Lower lobe of right lung (tissue), 2 donors: ENCODE results near the gene TMEM109. TPM values are rescaled to one million over a fixed set of nuclear protein-coding genes. Genes with fewer than 3 reads are reported as not detected.

Source experiments
- ATAC-seq, 2 donors: fragments of 200-7000 bp; cut with Tn5 transposase; one replicate each; pipeline ENCODE4 v1.9.1; 2020 to 2022; ENCODE audit warnings: mild to moderate bottlenecking in 2 of 2, moderate library complexity in 2 of 2
- DNase-seq: peaks from one replicate; pipeline ENCODE4 v3.0.0-alpha.2; 2020
- H3K27ac ChIP-seq: fragments of 200-600 bp; one replicate; pipeline ENCODE4 v1.8.0; 2022
- H3K27me3 ChIP-seq: fragments of 200-600 bp; one replicate; pipeline ENCODE4 v1.8.0; 2022; ENCODE audit warnings: low read depth
- H3K36me3 ChIP-seq: fragments of 200-600 bp; one replicate; pipeline ENCODE4 v1.8.0; 2022; ENCODE audit warnings: mild to moderate bottlenecking
- H3K4me1 ChIP-seq: fragments of 200-600 bp; one replicate; pipeline ENCODE4 v1.8.0; 2022
- H3K4me3 ChIP-seq: fragments of 200-600 bp; one replicate; pipeline ENCODE4 v1.8.0; 2022; ENCODE audit warnings: mild to moderate bottlenecking
- H3K9me3 ChIP-seq: fragments of 200-600 bp; one replicate; pipeline ENCODE4 v1.8.0; 2022
- CTCF ChIP-seq: fragments of 200-600 bp; IDR thresholded peaks from one replicate; pipeline ENCODE4 v1.8.0; 2022; ENCODE audit warnings: antibody characterized with exemption, mild to moderate bottlenecking
- intact Hi-C: fragments of 100-400 bp; cut with DNase I; formaldehyde crosslinking; loops from one replicate; pipeline ENCODE4 v1.11.0; 2022
- total RNA-seq: library from RNA; stranded (reverse); fragmentation: NEBNext Ultra II Directional; extraction: Animal tissue kit (Norgen Biotek cat#: 25700); gene quantifications from one replicate; pipeline ENCODE4 v1.2.1, GENCODE V29; 2021
- donor health status: DM: no; HTN: yes; CAD: no; lungs with severe emphysema.

Gene TMEM109
- total RNA-seq, 1 donor from 2014 or later, result 142 TPM

- Histone ChIP-seq H3K9me3 (no peaks in the 10 kb centered on the region), H3K27me3 (no peaks in the 10 kb centered on the region), H3K36me3 (peaks cover 8% of the 10 kb centered on the region), H3K4me1 (peaks cover 70% of the 10 kb centered on the region), H3K27ac (peak overlapping the region; percentile 94), H3K4me3 (peak overlapping the region; percentile 97)
- TF ChIP-seq CTCF, result peak; percentile 35
- intact Hi-C loops, result no loop called here
- DNase-seq, result peak; percentile 76
- peak; percentile 68 to 70 for ATAC-seq
These were observed 1.4 kb downstream of the TMEM109 start for GRCh38 chr11:60915248-60915914.

GRCh38 chr11:60916669-60917206, 2.8 kb downstream of the TMEM109 start:
- no peaks in the 10 kb centered on the region for H3K9me3 ChIP-seq
- no peak for TF ChIP-seq CTCF
- H3K36me3 ChIP-seq, result peaks cover 22% of the 10 kb centered on the region
- intact Hi-C loops, result no loop called here
- peaks cover 58% of the 10 kb centered on the region for H3K4me1 ChIP-seq
- H3K27me3 ChIP-seq, result no peaks in the 10 kb centered on the region
- DNase-seq, result no peak
- no peak overlapping the region for H3K4me3 ChIP-seq
- ATAC-seq, result no peak
- no peak overlapping the region for H3K27ac ChIP-seq

GRCh38 chr11:60917267-60917666, 3.3 kb downstream of the TMEM109 start:
- no peak for TF ChIP-seq CTCF
- intact Hi-C loops, result no loop called here
- Histone ChIP-seq H3K4me1 (peaks cover 58% of the 10 kb centered on the region), H3K9me3 (no peaks in the 10 kb centered on the region), H3K4me3 (no peak overlapping the region), H3K36me3 (peaks cover 27% of the 10 kb centered on the region), H3K27ac (no peak overlapping the region), H3K27me3 (no peaks in the 10 kb centered on the region)
- no peak for ATAC-seq
- no peak for DNase-seq

- ATAC-seq, result no peak
These were observed 4.4 kb downstream of the TMEM109 start for GRCh38 chr11:60918251-60918938.

GRCh38 chr11:60918939-60919265, 4.9 kb downstream of the TMEM109 start:
- no peak for ATAC-seq
- peaks cover 36% of the 10 kb centered on the region for H3K36me3 ChIP-seq
- intact Hi-C loops, result no loop called here
- no peaks in the 10 kb centered on the region for H3K9me3 ChIP-seq
- H3K4me3 ChIP-seq, result no peak overlapping the region
- H3K4me1 ChIP-seq, result peaks cover 49% of the 10 kb centered on the region
- DNase-seq, result no peak
- no peak for TF ChIP-seq CTCF
- H3K27ac ChIP-seq, result no peak overlapping the region
- H3K27me3 ChIP-seq, result peaks cover 5% of the 10 kb centered on the region

More at GRCh38 chr11:60918251-60918938, 4.4 kb downstream of the TMEM109 start:
- Histone ChIP-seq H3K4me3 (no peak overlapping the region), H3K4me1 (peaks cover 46% of the 10 kb centered on the region), H3K9me3 (no peaks in the 10 kb centered on the region), H3K27ac (no peak overlapping the region), H3K27me3 (no peaks in the 10 kb centered on the region), H3K36me3 (peaks cover 36% of the 10 kb centered on the region)
- intact Hi-C loops, result no loop called here
- no peak for TF ChIP-seq CTCF
- no peak for DNase-seq
